Natural killer cell (primary cell): ENCODE results near the gene UNC13C. TPM values are rescaled to one million over a fixed set of nuclear protein-coding genes. Genes with fewer than 3 reads are reported as not detected.

Experiments
- ATAC-seq, 3 donors: fragments of 150-1000 bp in 2 of 3; fragments of 200-7000 bp in 1 of 3; cut with Tn5 transposase; 1 replicate in 1 of 3; 2 replicates in 2 of 3; pipeline ENCODE4 v1.10.0; 2021; ENCODE audit warnings: mild to moderate bottlenecking in 2 of 3, moderate library complexity in 2 of 3
- DNase-seq, 2 donors: peaks; one replicate each; pipeline versions ENCODE4 v3.0.0 to v3.0.0-alpha.2; 2013 to 2021; ENCODE audit warnings: mixed read lengths in 1 of 2
- H3K27ac ChIP-seq: one replicate; pipeline ENCODE4 v1.5.1; 2013; ENCODE audit warnings: mild to moderate bottlenecking, low read length
- H3K27me3 ChIP-seq: one replicate; pipeline ENCODE4 v1.6.1; 2013; ENCODE audit warnings: low read length; ENCODE audit not compliant: control insufficient read depth, insufficient read depth
- H3K36me3 ChIP-seq: one replicate; pipeline ENCODE4 v1.6.1; 2013; ENCODE audit warnings: low read length; ENCODE audit not compliant: control insufficient read depth, insufficient read depth
- H3K4me1 ChIP-seq: one replicate; pipeline ENCODE4 v1.6.1; 2013; ENCODE audit warnings: low read length; ENCODE audit not compliant: control insufficient read depth, insufficient read depth
- H3K4me3 ChIP-seq: one replicate; pipeline ENCODE4 v1.5.1; 2013; ENCODE audit warnings: low read length
- H3K9me3 ChIP-seq: one replicate; pipeline ENCODE4 v1.6.1; 2013; ENCODE audit warnings: low read length; ENCODE audit not compliant: control insufficient read depth, insufficient read depth
- H3K27ac Mint-ChIP-seq, 2 donors: one replicate each; pipeline ENCODE4 v1.8.0; 2022; ENCODE audit warnings: mild to moderate bottlenecking in 2 of 2, mixed read lengths in 2 of 2, moderate library complexity in 1 of 2
- H3K27me3 Mint-ChIP-seq, 2 donors: one replicate each; pipeline ENCODE4 v1.8.0; 2022; ENCODE audit warnings: low read depth in 2 of 2, mixed read lengths in 2 of 2
- H3K36me3 Mint-ChIP-seq: one replicate; pipeline ENCODE4 v1.8.0; 2022; ENCODE audit warnings: mixed read lengths
- H3K4me1 Mint-ChIP-seq, 2 donors: one replicate each; pipeline ENCODE4 v1.8.0; 2022; ENCODE audit warnings: mixed read lengths in 2 of 2
- H3K4me3 Mint-ChIP-seq: one replicate; pipeline ENCODE4 v1.8.0; 2022; ENCODE audit warnings: mild to moderate bottlenecking, moderate library complexity, mixed read lengths
- H3K9me3 Mint-ChIP-seq, 2 donors: one replicate each; pipeline ENCODE4 v1.8.0; 2022; ENCODE audit warnings: mixed read lengths in 2 of 2
- CTCF ChIP-seq: fragments of 200-600 bp; IDR thresholded peaks from one replicate; pipeline ENCODE4 v1.8.0; 2022; ENCODE audit warnings: antibody characterized with exemption
- WGBS: methylation state at CpG from one replicate; pipeline ENCODE4 v1.1.7; 2013; ENCODE audit warnings: missing lambda C conversion rate; ENCODE audit not compliant: insufficient coverage; 5-methylcytosine and 5-hydroxymethylcytosine counted together
- intact Hi-C: fragments of 100-400 bp; cut with micrococcal nuclease; formaldehyde crosslinking; loops from one replicate; pipeline ENCODE4 v1.14.2; 2022
- total RNA-seq, 4 donors: library from RNA; stranded (reverse); fragments of 120-200 nt in 1 of 4; gene quantifications; one replicate each; pipeline versions ENCODE4 v1.2.3 to v1.2.4, GENCODE V29; 2013 to 2022

The UNC13C gene
- total RNA-seq, 3 donors from 2014 or later (not counting 1 experiment from before 2014, with no cell fraction given): not detected

- H3K4me3 ChIP-seq: no peak overlapping the region
- no peak for TF ChIP-seq CTCF
- Mint-ChIP-seq H3K36me3 (peaks cover 7% of the 10 kb centered on the region), H3K4me1 (no peaks in the 10 kb centered on the region), H3K4me3 (no peak overlapping the region), H3K27me3 (no peaks in the 10 kb centered on the region), H3K27ac (no peak overlapping the region), H3K9me3 (peaks cover 0 to 4% of the 10 kb centered on the region in 2 donors)
- WGBS: 67% methylated on average over 1 of the region's 3 CpGs
- no peak for ATAC-seq
- no peaks in the 10 kb centered on the region for H3K9me3 ChIP-seq
- intact Hi-C loops: no loop called here
- no peaks in the 10 kb centered on the region for H3K27me3 ChIP-seq
- no peaks in the 10 kb centered on the region for H3K36me3 ChIP-seq
- no peak overlapping the region for H3K27ac ChIP-seq
- no peaks in the 10 kb centered on the region for H3K4me1 ChIP-seq
- DNase-seq: no peak
Observed at GRCh38 chr15:54620916-54621315, 642.7 kb downstream of the UNC13C start.

GRCh38 chr15:54636147-54636546 lies 657.9 kb downstream of the UNC13C start:
- H3K27ac Mint-ChIP-seq: no peak overlapping the region
- ATAC-seq (no peak), DNase-seq (no peak)
- H3K4me3 Mint-ChIP-seq: no peak overlapping the region
- whole genome bisulfite sequencing: 95% methylated on average over 4 of the region's 4 CpGs
- H3K9me3 Mint-ChIP-seq: peaks cover 9 to 13% of the 10 kb centered on the region in 2 donors
- no peaks in the 10 kb centered on the region for H3K27me3 ChIP-seq
- no peak for TF ChIP-seq CTCF
- H3K4me1 ChIP-seq: no peaks in the 10 kb centered on the region
- H3K9me3 ChIP-seq: no peaks in the 10 kb centered on the region
- H3K36me3 ChIP-seq: no peaks in the 10 kb centered on the region
- H3K27ac ChIP-seq: no peak overlapping the region
- no peaks in the 10 kb centered on the region for H3K27me3 Mint-ChIP-seq
- no peaks in the 10 kb centered on the region for H3K4me1 Mint-ChIP-seq
- peaks cover 9% of the 10 kb centered on the region for H3K36me3 Mint-ChIP-seq
- H3K4me3 ChIP-seq: no peak overlapping the region
- intact Hi-C loops: no loop called here

GRCh38 chr15:54638666-54639065 lies 660.4 kb downstream of the UNC13C start:
- no peaks in the 10 kb centered on the region for H3K27me3 Mint-ChIP-seq
- H3K4me3 Mint-ChIP-seq: no peak overlapping the region
- intact Hi-C loops: no loop called here
- Histone ChIP-seq H3K4me1 (no peaks in the 10 kb centered on the region), H3K9me3 (peaks cover 4% of the 10 kb centered on the region), H3K4me3 (no peak overlapping the region), H3K36me3 (no peaks in the 10 kb centered on the region), H3K27ac (no peak overlapping the region), H3K27me3 (no peaks in the 10 kb centered on the region)
- no peaks in the 10 kb centered on the region for H3K4me1 Mint-ChIP-seq
- ATAC-seq (no peak), DNase-seq (no peak)
- no peak overlapping the region for H3K27ac Mint-ChIP-seq
- H3K36me3 Mint-ChIP-seq: peaks cover 9% of the 10 kb centered on the region
- peaks cover 9 to 14% of the 10 kb centered on the region in 2 donors for H3K9me3 Mint-ChIP-seq
- TF ChIP-seq CTCF: no peak

- Mint-ChIP-seq H3K4me3 (no peak overlapping the region), H3K36me3 (peaks cover 9% of the 10 kb centered on the region), H3K27ac (no peak overlapping the region), H3K27me3 (no peaks in the 10 kb centered on the region), H3K4me1 (no peaks in the 10 kb centered on the region), H3K9me3 (peaks cover 9 to 14% of the 10 kb centered on the region in 2 donors)
- Histone ChIP-seq H3K4me3 (no peak overlapping the region), H3K9me3 (peaks cover 9% of the 10 kb centered on the region), H3K27ac (no peak overlapping the region), H3K36me3 (no peaks in the 10 kb centered on the region), H3K4me1 (no peaks in the 10 kb centered on the region), H3K27me3 (no peaks in the 10 kb centered on the region)
- WGBS: 86% methylated on average over 1 of the region's 2 CpGs
- intact Hi-C loops: no loop called here
- no peak for TF ChIP-seq CTCF
- no peak for DNase-seq
- no peak for ATAC-seq
Observed at GRCh38 chr15:54640873-54641272, 662.6 kb downstream of the UNC13C start.
